NT2/D1 (cell line): ENCODE data around the gene TMEM62.

Experiments used
- SUZ12 ChIP-seq: IDR thresholded peaks from 2 replicates; pipeline ENCODE4 v1.6.1; 2011; ENCODE audit not compliant: insufficient read length, insufficient read depth; ENCODE audit errors: extremely low read depth
- YY1 ChIP-seq: IDR thresholded peaks from 2 replicates; pipeline ENCODE4 v1.6.1; 2011; ENCODE audit not compliant: insufficient read length, insufficient read depth
- ZNF274 ChIP-seq: IDR thresholded peaks from 2 replicates; pipeline ENCODE4 v1.6.1; 2011; ENCODE audit warnings: mild to moderate bottlenecking, low read depth, low read length

DNA sequence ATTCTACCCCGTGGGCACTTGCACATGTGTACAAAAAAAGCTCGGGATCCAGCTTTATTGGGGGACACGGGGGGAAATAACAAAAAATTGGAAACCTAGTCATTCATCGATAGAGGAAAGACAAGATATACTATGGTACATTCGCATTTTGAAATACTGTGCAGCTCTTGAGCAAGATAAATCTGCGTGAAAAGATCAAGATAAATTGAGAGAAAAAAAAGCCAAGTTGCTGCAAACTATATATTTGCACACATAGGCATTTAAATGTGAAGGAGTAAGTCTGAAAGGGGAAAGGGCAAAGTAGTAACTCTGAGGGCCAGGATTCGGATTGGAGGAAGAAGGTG, 26.9 kb upstream of the TMEM62 start:
- no peak for TF ChIP-seq ZNF274
- TF ChIP-seq SUZ12, result no peak
- no peak for TF ChIP-seq YY1
